Measurements from ENCODE around the gene ARHGEF19. TPM values are rescaled to one million over a fixed set of nuclear protein-coding genes. Genes with fewer than 3 reads are reported as not detected.

Gene ARHGEF19
- total and polyA plus RNA-seq, 2 of the 4 experiments (the other 2 are of a cell fraction), result 4.5 to 16.8 TPM

GRCh38 chr1:16184557-16185303 lies 27.7 kb downstream of the ARHGEF19 start:
- H3K23ac ChIP-seq (ENCODE audit: low read depth, low read length), result no peak overlapping the region
- no peaks in the 10 kb centered on the region for H3K9me3 ChIP-seq (ENCODE audit: control insufficient read depth, insufficient read depth, low read length)
- no peak for TF ChIP-seq MXI1 (IDR thresholded peaks at IDR 0.05; ENCODE audit: borderline replicate concordance, low read depth, low read length)
- TF ChIP-seq USF2 (IDR thresholded peaks at IDR 0.05; ENCODE audit: low read depth, low read length), result no peak
- TF ChIP-seq SMC3 (IDR thresholded peaks at IDR 0.05; ENCODE audit: low read depth, low read length), result no peak
- no peak for TF ChIP-seq NFE2L2 (IDR thresholded peaks at IDR 0.05; ENCODE audit: low read depth, low read length)
- no peak for TF ChIP-seq CHD1 (IDR thresholded peaks at IDR 0.05; ENCODE audit: low read depth, low read length)
- no peak for TF ChIP-seq CEBPB (IDR thresholded peaks at IDR 0.05; ENCODE audit: low read depth, low read length)
- no peak for TF ChIP-seq RCOR1 (IDR thresholded peaks at IDR 0.05; ENCODE audit: insufficient replicate concordance, low read length)
- no peak for TF ChIP-seq BHLHE40 (IDR thresholded peaks at IDR 0.05; ENCODE audit: low read depth, low read length)
- no peak for TF ChIP-seq FOS (IDR thresholded peaks at IDR 0.05; ENCODE audit: low read depth, low read length)
- TF ChIP-seq POLR2A (IDR thresholded peaks at IDR 0.05; ENCODE audit: low read depth, low read length), result no peak
- peaks cover 19% of the 10 kb centered on the region for H3K4me1 ChIP-seq (ENCODE audit: control insufficient read depth, insufficient read depth, low read length)
- peak overlapping the region; percentile 49 for H3K4ac ChIP-seq (ENCODE audit: low read depth, low read length)
- no peak overlapping the region for H3K9ac ChIP-seq (ENCODE audit: low read depth, low read length)
- no peak overlapping the region; the same call in 1 of the 2 replicates for H2BK120ac ChIP-seq (ENCODE audit: low read depth, low read length)
- peak overlapping the region; percentile 46; the same call in 1 of the 2 replicates for H2BK20ac ChIP-seq (ENCODE audit: low read depth, low read length)
- H4K20me1 ChIP-seq (ENCODE audit: insufficient read depth, low read length), result no peaks in the 10 kb centered on the region
- H3K27me3 ChIP-seq (ENCODE audit: control insufficient read depth, insufficient read depth, low read length), result no peaks in the 10 kb centered on the region
- H3K27ac ChIP-seq (ENCODE audit: insufficient read depth, low read length), result no peak overlapping the region
- H4K5ac ChIP-seq (ENCODE audit: low read depth, low read length), result no peak overlapping the region
- peak overlapping the region; percentile 5 for H2BK5ac ChIP-seq (ENCODE audit: low read depth, low read length, poor library complexity, severe bottlenecking)
- no peaks in the 10 kb centered on the region for H3K36me3 ChIP-seq (ENCODE audit: control insufficient read depth, insufficient read depth, low read length)
- no peak overlapping the region for H3K4me2 ChIP-seq (ENCODE audit: low read depth, low read length)
- ATAC-seq (ENCODE audit: low read depth), result no peak
- H3K18ac ChIP-seq (ENCODE audit: low read depth, low read length), result no peak overlapping the region
- dilution Hi-C loops (cut with HindIII; ENCODE audit: low sequenced_read_pairs, unreplicated experiment), result no loop called here
- no peak overlapping the region for H3K14ac ChIP-seq (replicated peaks; ENCODE audit: low read depth, low read length)
- POLR2A ChIA-PET (ENCODE audit: unreplicated experiment), result no interaction called here
- H2AK9ac ChIP-seq (replicated peaks; ENCODE audit: low read depth, low read length, poor library complexity), result peak overlapping the region; percentile 66
- H2BK15ac ChIP-seq (ENCODE audit: low read depth, low read length), result peak overlapping the region; percentile 11; the same call in 1 of the 3 replicates
- intact Hi-C loops (cut with micrococcal nuclease), result loop anchor here (5.0 kb wide), 2 partner anchors 178 to 387 kb away; no protein-coding TSS in a partner anchor
- no peak overlapping the region for H3K56ac ChIP-seq (ENCODE audit: extremely low read depth, insufficient read depth, low read length)
- CTCF ChIA-PET, result interaction anchor here (0.6 kb wide), 1 partner anchor 103 kb away, joined by 4 read pairs; no protein-coding TSS in a partner anchor
- peak overlapping the region; percentile 75 for H2AK5ac ChIP-seq (ENCODE audit: low read depth, low read length)
- H4K8ac ChIP-seq (ENCODE audit: low read depth in 2 of 2, low read length in 2 of 2), result 0 out of 4 replicates have a peak overlapping the region, but pooled peaks of 1 of the 2 experiments have one; percentile 24
- peaks cover 5 to 16% of the 10 kb centered on the region in 2 experiments; a peak in 3 of 4 replicates for H3K79me1 ChIP-seq (ENCODE audit: low read depth in 1 of 2, low read length in 2 of 2)
- in situ Hi-C loops (cut with MboI; ENCODE audit: low sequenced_read_pairs), result loop anchor here (5.0 to 25.0 kb wide), 2 partner anchors 107 to 397 kb away; no protein-coding TSS in a partner anchor
- 0 out of 2 replicates have a peak overlapping the region, but pooled peaks have one; percentile 18 for H4K91ac ChIP-seq (ENCODE audit: insufficient read depth, low read depth, low read length)
- BruUV-seq (replicated peaks), result no TSS peak
- no peak overlapping the region for H3K4me3 ChIP-seq (ENCODE audit: insufficient read depth, low read depth, low read length)
- 60% methylated on average over 1 of the region's 10 CpGs; no CpG with 5 or more reads in 1 of the 2 experiments for WGBS, 2 experiments (ENCODE audit: extremely low coverage in 2 of 2, insufficient read length in 1 of 2)
- peaks cover 5% of the 10 kb centered on the region for H3K9me1 ChIP-seq (ENCODE audit: insufficient read depth, low read length)
- peak overlapping the region; percentile 26 for H2AFZ ChIP-seq (replicated peaks; ENCODE audit: low read length, poor library complexity)
- no peak for DNase-seq
